Epithelial cell of proximal tubule (primary cell): Measurements from ENCODE around the gene MXI1. TPM values are rescaled to one million over a fixed set of nuclear protein-coding genes. Genes with fewer than 3 reads are reported as not detected.

Experiments
- DNase-seq: peaks from one replicate; pipeline ENCODE4 v3.0.0-alpha.2; 2011; ENCODE audit warnings: low read depth
- H3K4me3 ChIP-seq: 2 replicates; pipeline ENCODE4 v1.5.1; 2011; ENCODE audit warnings: low read depth, mild to moderate bottlenecking, low read length
- CTCF ChIP-seq: conservative IDR thresholded peaks from 2 replicates; pipeline ENCODE4 v1.5.1; 2012; ENCODE audit warnings: low read depth, mild to moderate bottlenecking, low read length
- total RNA-seq: library from RNA; depleted of rRNA; stranded (reverse); fragments of >200 nt; gene quantifications from 2 replicates; pipeline ENCODE4 v1.2.3, GENCODE V29; 2015

MXI1 gene
- total RNA-seq, 1 donor from 2014 or later = 12.6 TPM

GRCh38 chr10:110317866-110318850, 110.8 kb downstream of the MXI1 start:
- no peak for TF ChIP-seq CTCF
- no peak overlapping the region for H3K4me3 ChIP-seq
- DNase-seq = no peak

- no peak for TF ChIP-seq CTCF
- no peak overlapping the region for H3K4me3 ChIP-seq
- DNase-seq = no peak
Measured at GRCh38 chr10:110321869-110322620, 114.6 kb downstream of the MXI1 start.

GRCh38 chr10:110323503-110323902, 116.1 kb downstream of the MXI1 start:
- DNase-seq = peak; percentile 68
- TF ChIP-seq CTCF = no peak
- no peak overlapping the region for H3K4me3 ChIP-seq

- TF ChIP-seq CTCF = no peak
- no peak for DNase-seq
- no peak overlapping the region for H3K4me3 ChIP-seq
Measured at GRCh38 chr10:110324201-110324804, 116.9 kb downstream of the MXI1 start.

- no peak for DNase-seq
- TF ChIP-seq CTCF = no peak
- no peak overlapping the region for H3K4me3 ChIP-seq
Measured at GRCh38 chr10:110324805-110325280, 117.4 kb downstream of the MXI1 start.

GRCh38 chr10:110326351-110327032, 119.1 kb downstream of the MXI1 start:
- H3K4me3 ChIP-seq = no peak overlapping the region
- no peak for TF ChIP-seq CTCF
- DNase-seq = peak; percentile 37
